Fibroblast of skin of right biceps (primary cell): ENCODE data around the gene RND2.
"Not testable (repeated sequence)": the region's sequence is repeated elsewhere in the genome, so short reads cannot be mapped to it uniquely, and the experiment has no call there.

Experiments
- DNase-seq: peaks from one replicate; pipeline ENCODE4 v3.0.0-alpha.2; 2013

Gene RND2

GRCh38 chr17:43024407-43025289, at the start of gene RND2:
Gene RND2, plus strand, starts transcription at chr17:43025231. Its CDS starts 117 bp downstream, at chr17:43025348.
- peak; percentile 96 for DNase-seq

GRCh38 chr17:42975265-42975664, 49.8 kb upstream of the RND2 start:
- no peak for DNase-seq

GRCh38 chr17:42975701-42976100, 49.3 kb upstream of the RND2 start:
- not testable (repeated sequence) for DNase-seq

- peak; percentile 67 for DNase-seq
Measured at GRCh38 chr17:42979511-42980273, 45.3 kb upstream of the RND2 start, which contains the start of gene PTGES3L. Gene PTGES3L, minus strand, starts transcription at chr17:42980080. Its CDS starts 27 bp downstream, at chr17:42980053.

- DNase-seq, result peak; percentile 87
Measured at GRCh38 chr17:42980274-42980765, 44.7 kb upstream of the RND2 start, which contains the start of gene RUNDC1. Gene RUNDC1, plus strand, starts transcription at chr17:42980565. Its CDS starts 12 bp downstream, at chr17:42980577.

- DNase-seq, result peak; percentile 43
Measured at GRCh38 chr17:42980766-42981397, 44.1 kb upstream of the RND2 start.

- no peak for DNase-seq
Measured at GRCh38 chr17:42982266-42982665, 42.8 kb upstream of the RND2 start.

- no peak for DNase-seq
Measured at GRCh38 chr17:42985225-42985624, 39.8 kb upstream of the RND2 start.

GRCh38 chr17:42989141-42989540, 35.9 kb upstream of the RND2 start:
- DNase-seq, result peak; percentile 31

GRCh38 chr17:42989726-42990652, 35.0 kb upstream of the RND2 start:
- peak; percentile 69 for DNase-seq

GRCh38 chr17:42991471-42991870, 33.6 kb upstream of the RND2 start:
- no peak for DNase-seq

- DNase-seq, result no peak
Measured at GRCh38 chr17:42992872-42993271, 32.2 kb upstream of the RND2 start.

GRCh38 chr17:42993913-42994312, 31.1 kb upstream of the RND2 start:
- DNase-seq, result not testable (repeated sequence)

- DNase-seq, result no peak
Measured at GRCh38 chr17:42997390-42997983, 27.5 kb upstream of the RND2 start.

GRCh38 chr17:42997984-42998938, 26.8 kb upstream of the RND2 start, which contains the start of gene RPL27:
Gene RPL27, plus strand, starts transcription at chr17:42998419. Its CDS starts 332 bp downstream, at chr17:42998751.
- DNase-seq, result peak; percentile 100

GRCh38 chr17:42999003-42999525, 26.0 kb upstream of the RND2 start:
- no peak for DNase-seq

- DNase-seq, result not testable (repeated sequence)
Measured at GRCh38 chr17:43000894-43001293, 24.1 kb upstream of the RND2 start.

GRCh38 chr17:43003542-43004172, 21.4 kb upstream of the RND2 start:
- DNase-seq, result peak; percentile 72
